H1 (cell line): ENCODE data around the gene CGN. TPM values are rescaled to one million over a fixed set of nuclear protein-coding genes. Genes with fewer than 3 reads are reported as not detected.

Experiments
- CTCF ChIA-PET: fragments of 300-600 bp; sonication (Branson Sonifier 250); formaldehyde crosslinking; loops from one replicate; lab custom pipeline; 2021; ENCODE audit not compliant: partially characterized antibody; lab: Charles Lee
- POLR2A ChIA-PET: fragments of 300-600 bp; sonication (Branson Sonifier 250); formaldehyde crosslinking; loops from one replicate; lab custom pipeline; 2021; ENCODE audit warnings: inconsistent platforms; ENCODE audit not compliant: partially characterized antibody; lab: Charles Lee
- DNase-seq, 2 experiments: peaks; one replicate each; pipeline versions ENCODE4 v3.0.0 to v3.0.0-alpha.2; 2010 to 2022; ENCODE audit warnings: low spot score in 2 of 2, low read depth in 1 of 2, mixed read lengths in 1 of 2
- FAIRE-seq: peaks from 2 replicates; lab custom pipeline; 2011; peaks lifted over from hg19 to GRCh38; lab: Jason Lieb, UNC
- H2AFZ ChIP-seq: 2 replicates; pipeline ENCODE4 v1.8.1; 2012; ENCODE audit warnings: low read length, inconsistent platforms
- H2AK5ac ChIP-seq: 2 replicates; pipeline ENCODE4 v1.6.1; 2013; ENCODE audit warnings: low read depth, low read length
- H2BK120ac ChIP-seq: replicated peaks from 2 replicates; pipeline ENCODE3; 2013; ENCODE audit warnings: low read depth, low read length, inconsistent platforms
- H2BK12ac ChIP-seq: 2 replicates; pipeline ENCODE4 v1.6.1; 2013; ENCODE audit warnings: low read depth, low read length
- H2BK15ac ChIP-seq: 2 replicates; pipeline ENCODE4 v1.6.1; 2013; ENCODE audit warnings: low read length
- H2BK20ac ChIP-seq: 2 replicates; pipeline ENCODE4 v1.6.1; 2013; ENCODE audit warnings: low read length
- H2BK5ac ChIP-seq: 2 replicates; pipeline ENCODE4 v1.6.1; 2013; ENCODE audit warnings: low read depth, low read length
- H3K14ac ChIP-seq: 2 replicates; pipeline ENCODE4 v1.6.1; 2013; ENCODE audit warnings: inconsistent platforms; ENCODE audit not compliant: insufficient read length
- H3K18ac ChIP-seq: 2 replicates; pipeline ENCODE4 v1.6.1; 2013; ENCODE audit warnings: low read length; ENCODE audit errors: extremely low read depth
- H3K23ac ChIP-seq: 2 replicates; pipeline ENCODE4 v1.6.1; 2013; ENCODE audit warnings: inconsistent platforms; ENCODE audit not compliant: insufficient read length
- H3K23me2 ChIP-seq: 2 replicates; pipeline ENCODE4 v1.6.1; 2013; ENCODE audit warnings: low read depth, low read length
- H3K27ac ChIP-seq: 2 replicates; pipeline ENCODE4 v1.6.1; 2011; ENCODE audit warnings: low read depth, low read length, inconsistent platforms
- H3K27me3 ChIP-seq, 4 experiments: replicated peaks in 1 of 4; 1 replicate in 1 of 4; 2 replicates in 3 of 4; pipeline versions ENCODE4 v1.6.1 to v1.8.1; 2011 to 2013; ENCODE audit warnings: low read length in 3 of 4, mild to moderate bottlenecking in 3 of 4, inconsistent platforms in 2 of 4, mixed read lengths in 2 of 4, moderate library complexity in 1 of 4; ENCODE audit not compliant: control insufficient read depth in 3 of 4, insufficient read depth in 3 of 4; ENCODE audit errors: extremely low read depth in 1 of 4
- H3K36me3 ChIP-seq, 4 experiments: 2 replicates each; pipeline versions ENCODE4 v1.6.1 to v1.8.1; 2011 to 2013; ENCODE audit warnings: mild to moderate bottlenecking in 4 of 4, low read length in 3 of 4, moderate library complexity in 2 of 4, control low read depth in 1 of 4, inconsistent platforms in 1 of 4; ENCODE audit not compliant: insufficient read depth in 4 of 4, control insufficient read depth in 2 of 4
- H3K4ac ChIP-seq: replicated peaks from 2 replicates; pipeline ENCODE3; 2013; ENCODE audit warnings: low read length, low read depth, mixed read lengths, inconsistent platforms; ENCODE audit not compliant: insufficient read length
- H3K4me1 ChIP-seq, 4 experiments: replicated peaks in 1 of 4; 1 replicate in 1 of 4; 2 replicates in 3 of 4; pipeline versions ENCODE4 v1.6.1 to v1.8.1; 2011 to 2013; ENCODE audit warnings: low read length in 3 of 4, inconsistent platforms in 2 of 4, mixed read lengths in 1 of 4; ENCODE audit not compliant: insufficient read depth in 4 of 4, control insufficient read depth in 3 of 4
- H3K4me2 ChIP-seq, 2 experiments: 2 replicates each; pipeline versions ENCODE4 v1.6.1 to v1.8.1; 2011 to 2013; ENCODE audit warnings: low read depth in 2 of 2, low read length in 2 of 2, control low read depth in 1 of 2, inconsistent platforms in 1 of 2, mild to moderate bottlenecking in 1 of 2; ENCODE audit not compliant: insufficient read depth in 1 of 2
- H3K4me3 ChIP-seq, 4 experiments: fragments of 200-600, 300-600 bp in 1 of 4; sonication (generic), shearing (Covaris generic), sonication (Bioruptor Twin) in 1 of 4; 2 replicates each; pipeline versions ENCODE4 v1.5.1 to v1.8.1; 2011 to 2016; ENCODE audit warnings: low read length in 4 of 4, low read depth in 3 of 4, control low read depth in 2 of 4, inconsistent platforms in 2 of 4, mild to moderate bottlenecking in 2 of 4, mixed read lengths in 1 of 4, moderate library complexity in 1 of 4; ENCODE audit not compliant: insufficient read depth in 2 of 4; ENCODE audit errors: extremely low read depth in 1 of 4
- H3K56ac ChIP-seq: replicated peaks from 2 replicates; pipeline ENCODE3; 2013; ENCODE audit warnings: low read depth, mild to moderate bottlenecking, mixed read lengths, low read length, inconsistent platforms; ENCODE audit not compliant: insufficient read length
- H3K79me1 ChIP-seq: 2 replicates; pipeline ENCODE4 v1.6.1; 2013; ENCODE audit warnings: low read depth, low read length, control low read depth
- H3K79me2 ChIP-seq, 2 experiments: 2 replicates each; pipeline versions ENCODE4 v1.6.1 to v1.8.1; 2012 to 2013; ENCODE audit warnings: low read length in 2 of 2, mild to moderate bottlenecking in 2 of 2, inconsistent platforms in 1 of 2; ENCODE audit not compliant: insufficient read depth in 2 of 2, control insufficient read depth in 1 of 2
- H3K9ac ChIP-seq, 4 experiments: replicated peaks in 1 of 4; 1 replicate in 1 of 4; 2 replicates in 3 of 4; pipeline versions ENCODE4 v1.6.1 to v1.8.1; 2011 to 2013; ENCODE audit warnings: low read depth in 3 of 4, low read length in 3 of 4, control low read depth in 2 of 4, mild to moderate bottlenecking in 2 of 4, moderate library complexity in 2 of 4, inconsistent platforms in 1 of 4; ENCODE audit errors: extremely low read depth in 1 of 4
- H3K9me3 ChIP-seq, 2 experiments: 2 replicates each; pipeline versions ENCODE4 v1.6.1 to v1.8.1; 2012 to 2013; ENCODE audit warnings: mild to moderate bottlenecking in 2 of 2, moderate library complexity in 2 of 2, control low read depth in 1 of 2, inconsistent platforms in 1 of 2, low read depth in 1 of 2, low read length in 1 of 2, mixed read lengths in 1 of 2; ENCODE audit not compliant: insufficient read depth in 2 of 2
- H4K20me1 ChIP-seq, 2 experiments: replicated peaks in 1 of 2; 2 replicates each; pipeline versions ENCODE3 to v1.8.1; 2011 to 2013; ENCODE audit warnings: inconsistent platforms in 2 of 2, low read length in 2 of 2, mild to moderate bottlenecking in 1 of 2; ENCODE audit not compliant: insufficient read depth in 2 of 2, control insufficient read depth in 1 of 2
- H4K5ac ChIP-seq: 2 replicates; pipeline ENCODE4 v1.6.1; 2013; ENCODE audit warnings: low read length, low read depth, mixed read lengths, inconsistent platforms; ENCODE audit not compliant: insufficient read length
- H4K8ac ChIP-seq: 2 replicates; pipeline ENCODE4 v1.8.0; 2013; ENCODE audit warnings: mild to moderate bottlenecking, moderate library complexity, low read length, inconsistent platforms; ENCODE audit not compliant: insufficient read depth; ENCODE audit errors: extremely low read depth
- H4K91ac ChIP-seq: replicated peaks from 2 replicates; pipeline ENCODE3; 2013; ENCODE audit warnings: low read length, mixed read lengths, inconsistent platforms; ENCODE audit not compliant: insufficient read length
- ASH2L ChIP-seq: fragments of 200-600, 300-600 bp; sonication (generic); IDR thresholded peaks from one replicate; pipeline ENCODE4 v1.7.1; 2017; ENCODE audit warnings: low read length
- BRCA1 ChIP-seq: IDR thresholded peaks from 2 replicates; pipeline ENCODE4 v1.6.1; 2012; ENCODE audit warnings: low read depth, low read length, improper control_type of control experiment
- CBX5 ChIP-seq: fragments of 300-800, 300-1000 bp; sonication (generic); IDR thresholded peaks from 2 replicates; pipeline ENCODE4 v1.7.1; 2016; ENCODE audit warnings: antibody characterized with exemption, low read length, low read depth
- CEBPB ChIP-seq: IDR thresholded peaks from 2 replicates; pipeline ENCODE4 v1.6.1; 2012; ENCODE audit warnings: low read depth, low read length
- FOSL1 ChIP-seq: IDR thresholded peaks from 2 replicates; pipeline ENCODE4 v1.6.1; 2011; ENCODE audit warnings: mild to moderate bottlenecking, low read depth, low read length, moderate library complexity; ENCODE audit not compliant: insufficient read depth
- GABPA ChIP-seq: IDR thresholded peaks from 2 replicates; pipeline ENCODE4 v1.6.1; 2011; ENCODE audit warnings: mild to moderate bottlenecking, low read length, moderate library complexity, borderline replicate concordance; ENCODE audit not compliant: insufficient read depth
- MAFK ChIP-seq: IDR thresholded peaks from 2 replicates; pipeline ENCODE4 v1.6.1; 2012; ENCODE audit warnings: low read depth, mild to moderate bottlenecking, improper control_type of control experiment, low read length
- RBBP5 ChIP-seq: IDR thresholded peaks from 2 replicates; pipeline ENCODE4 v1.7.1; 2012; ENCODE audit warnings: low read depth, mild to moderate bottlenecking, inconsistent platforms, low read length, moderate library complexity, borderline replicate concordance
- RNF2 ChIP-seq: fragments of 200-900, 300-1000 bp; sonication (generic); IDR thresholded peaks from 2 replicates; pipeline ENCODE4 v1.7.1; 2016; ENCODE audit warnings: borderline replicate concordance, low read depth, mild to moderate bottlenecking, antibody characterized with exemption, low read length; ENCODE audit not compliant: poor library complexity, severe bottlenecking; ENCODE audit errors: missing control alignments
- RXRA ChIP-seq: IDR thresholded peaks from 2 replicates; pipeline ENCODE4 v1.6.1; 2011; ENCODE audit warnings: low read depth, mild to moderate bottlenecking, low read length, moderate library complexity; ENCODE audit not compliant: insufficient read depth
- SIRT6 ChIP-seq: IDR thresholded peaks from one replicate; pipeline ENCODE4 v1.7.1; 2012; ENCODE audit warnings: low read length, inconsistent platforms
- TBP ChIP-seq: IDR thresholded peaks from 2 replicates; pipeline ENCODE4 v1.6.1; 2011; ENCODE audit warnings: low read depth, low read length, improper control_type of control experiment
- TCF12 ChIP-seq: IDR thresholded peaks from 2 replicates; pipeline ENCODE4 v1.6.1; 2011; ENCODE audit warnings: low read depth, mild to moderate bottlenecking, low read length
- YY1 ChIP-seq: IDR thresholded peaks from 2 replicates; pipeline ENCODE4 v1.6.1; 2011; ENCODE audit warnings: low read depth, mild to moderate bottlenecking, low read length
- WGBS, 2 experiments: shearing (Covaris generic) in 1 of 2; methylation state at CpG; one replicate each; pipeline versions ENCODE4 v1.1.6 to v1.1.7; 2013 to 2015; ENCODE audit warnings: low lambda C conversion rate in 2 of 2, mixed read lengths in 2 of 2, inconsistent platforms in 1 of 2, low coverage in 1 of 2, missing lambda C conversion rate in 1 of 2; ENCODE audit not compliant: insufficient replicate concordance in 2 of 2, insufficient coverage in 1 of 2, insufficient read length in 1 of 2; ENCODE audit errors: extremely low coverage in 1 of 2, missing lambda C conversion rate in 1 of 2; 5-methylcytosine and 5-hydroxymethylcytosine counted together
- polyA plus RNA-seq, 7 experiments: library from polyadenylated mRNA; depleted of rRNA in 3 of 7; stranded (reverse) in 5 of 7; unstranded in 2 of 7; fragments of >200 nt in 5 of 7; fragments of 200-250 nt in 2 of 7; gene quantifications; 1 replicate in 5 of 7; 2 replicates in 1 of 7; 4 replicates in 1 of 7; pipeline versions ENCODE4 v1.2.1 to v1.2.3, GENCODE V29; 2011 to 2013; ENCODE audit warnings: missing spikeins in 2 of 7, mixed read lengths in 2 of 7
- total RNA-seq: library from RNA; stranded (reverse); fragmentation: NEBNext Ultra II Directional; extraction: Animal tissue kit (Norgen Biotek cat#: 25700); gene quantifications from 2 replicates; pipeline ENCODE4 v1.2.1, GENCODE V29; 2021

Gene CGN
- total and polyA plus RNA-seq, 2 of the 8 experiments (the other 6 are each of a cell fraction or from before 2014, with no cell fraction given) = 15.9 to 52.7 TPM

DNA sequence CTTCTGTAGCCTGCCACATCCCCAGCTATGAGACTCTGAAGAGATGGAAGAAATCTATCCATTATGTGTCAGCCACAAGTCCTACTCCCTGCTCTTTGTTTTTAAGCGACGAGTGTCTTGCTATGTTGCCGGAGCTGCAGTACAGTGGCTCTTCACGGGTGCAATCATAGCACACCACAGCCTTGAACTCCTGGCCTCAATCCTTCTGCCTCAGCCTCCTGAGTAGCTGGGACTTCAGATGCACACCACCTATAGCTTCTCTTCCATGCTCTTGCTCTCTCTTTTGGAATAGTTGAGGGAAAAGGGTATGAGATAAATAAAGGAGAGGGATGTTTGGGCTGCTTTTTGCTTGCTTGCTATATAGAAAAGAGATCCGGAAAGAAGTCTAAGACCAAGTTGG is 30.6 kb downstream of the CGN start:
- ChIA-PET CTCF (interaction anchor here (0.6 to 1.6 kb wide), 7 partner anchors 17 to 366 kb away, joined by 3 to 4 read pairs (median 3); no protein-coding TSS in a partner anchor), POLR2A (interaction anchor here (0.7 to 18.0 kb wide), 21 partner anchors 8 to 281 kb away, joined by 3 to 283 read pairs (median 8); partner anchors contain the start of genes CELF3, CGN, PSMB4 and SNX27)
- Histone ChIP-seq H3K4ac (no peak overlapping the region), H2BK15ac (no peak overlapping the region), H4K20me1 (peaks cover 0 to 3% of the 10 kb centered on the region in 2 experiments), H2AK5ac (no peak overlapping the region), H2BK20ac (no peak overlapping the region), H3K23me2 (peaks cover 9% of the 10 kb centered on the region; the same call in 1 of the 2 replicates), H3K4me3 (peak overlapping the region in 2 of 4 experiments; percentile 65 to 77; a peak in 3 of 8 replicates), H3K27me3 (no peaks in the 10 kb centered on the region), H3K27ac (no peak overlapping the region), H4K91ac (no peak overlapping the region), H3K18ac (no peak overlapping the region), H3K23ac (no peak overlapping the region), H2AFZ (no peak overlapping the region), H3K14ac (no peak overlapping the region), H3K36me3 (peaks cover 2 to 13% (median 9%) of the 10 kb centered on the region in 4 experiments), H3K4me1 (peaks cover under 1 to 7% (median 6%) of the 10 kb centered on the region in 4 experiments), H3K79me2 (peaks cover 0 to 28% of the 10 kb centered on the region in 2 experiments; a peak in 2 of 4 replicates), H2BK5ac (no peak overlapping the region), H3K9ac (no peak overlapping the region), H3K4me2 (peak overlapping the region; percentile 70 to 84; a peak in 3 of 4 replicates), H2BK120ac (no peak overlapping the region), H4K5ac (no peak overlapping the region), H3K9me3 (no peaks in the 10 kb centered on the region), H2BK12ac (no peak overlapping the region), H4K8ac (no peak overlapping the region), H3K79me1 (no peaks in the 10 kb centered on the region; the same call in 1 of the 2 replicates), H3K56ac (no peak overlapping the region)
- 77% methylated on average over 5 of the region's 5 CpGs; no CpG with 5 or more reads in 1 of the 2 experiments for WGBS, 2 experiments
- FAIRE-seq (no peak), DNase-seq (no peak)
- TF ChIP-seq ASH2L = no peak
- no peak for TF ChIP-seq TCF12
- no peak for TF ChIP-seq YY1
- no peak for TF ChIP-seq BRCA1
- no peak for TF ChIP-seq GABPA
- no peak for TF ChIP-seq MAFK
- TF ChIP-seq CEBPB = no peak
- TF ChIP-seq FOSL1 = no peak
- TF ChIP-seq RNF2 = no peak
- no peak for TF ChIP-seq TBP
- TF ChIP-seq RBBP5 = no peak
- no peak for TF ChIP-seq SIRT6
- no peak for TF ChIP-seq CBX5
- TF ChIP-seq RXRA = no peak
